A673 (cell line): Measurements from ENCODE around the gene RABL2B. TPM values are rescaled to one million over a fixed set of nuclear protein-coding genes. Genes with fewer than 3 reads are reported as not detected.

ENCODE experiments used
- BruUV-seq: library from RNA; stranded (reverse); fragments of 400-500 nt; replicated peaks from 2 replicates; lab custom pipeline; 2021; lab: Mats Ljungman, UMichigan
- CTCF ChIA-PET: fragments of 300-600 bp; sonication (Branson Sonifier 250); formaldehyde crosslinking; loops from one replicate; lab custom pipeline; 2022; ENCODE audit warnings: antibody characterized with exemption; lab: Charles Lee
- POLR2A ChIA-PET: fragments of 300-600 bp; sonication (Branson Sonifier 250); formaldehyde crosslinking; loops from one replicate; lab custom pipeline; 2022; ENCODE audit warnings: antibody characterized with exemption; ENCODE audit not compliant: low non-redundant PET; lab: Charles Lee
- DNase-seq: peaks from one replicate; pipeline ENCODE4 v3.0.0-alpha.2; 2015; ENCODE audit warnings: low spot score
- H3K27ac ChIP-seq: fragments of 200-600 bp; sonication (generic); 2 replicates; pipeline ENCODE4 v1.5.1; 2016; ENCODE audit warnings: mixed run types, low read depth, mild to moderate bottlenecking, mixed read lengths, antibody characterized with exemption, low read length; ENCODE audit not compliant: poor library complexity, severe bottlenecking
- H3K27me3 ChIP-seq: fragments of 200-600 bp; sonication (generic); replicated peaks from 2 replicates; pipeline ENCODE4 v1.6.1; 2017; ENCODE audit warnings: mixed run types, low read depth, mild to moderate bottlenecking, mixed read lengths, antibody characterized with exemption, low read length; ENCODE audit not compliant: insufficient read depth, poor library complexity
- H3K36me3 ChIP-seq: fragments of 200-600 bp; sonication (generic); 2 replicates; pipeline ENCODE4 v1.6.1; 2016; ENCODE audit warnings: mixed run types, mild to moderate bottlenecking, mixed read lengths, antibody characterized with exemption, low read length; ENCODE audit not compliant: insufficient read depth, poor library complexity, severe bottlenecking
- H3K4me1 ChIP-seq: fragments of 200-600 bp; sonication (generic); 2 replicates; pipeline ENCODE4 v1.6.1; 2017; ENCODE audit warnings: mixed run types, mild to moderate bottlenecking, mixed read lengths, antibody characterized with exemption, low read length; ENCODE audit not compliant: insufficient read depth, poor library complexity, severe bottlenecking
- H3K4me3 ChIP-seq: fragments of 200-600 bp; sonication (generic); 2 replicates; pipeline ENCODE4 v1.5.1; 2016; ENCODE audit warnings: low read depth, mixed run types, mild to moderate bottlenecking, mixed read lengths, low read length; ENCODE audit not compliant: poor library complexity, severe bottlenecking
- H3K9me3 ChIP-seq: fragments of 200-600 bp; sonication (generic); 2 replicates; pipeline ENCODE4 v1.6.1; 2016; ENCODE audit warnings: mixed run types, low read depth, mild to moderate bottlenecking, mixed read lengths, antibody characterized with exemption, low read length; ENCODE audit not compliant: poor library complexity, severe bottlenecking
- CTCF ChIP-seq: fragments of 300-800, 200-600 bp; sonication (generic); conservative IDR thresholded peaks from 2 replicates; pipeline ENCODE4 v1.5.1; 2017; ENCODE audit warnings: low read depth, mild to moderate bottlenecking, antibody characterized with exemption, low read length, moderate library complexity, mixed read lengths
- EZH2 ChIP-seq: fragments of 200-600 bp; sonication (generic); IDR thresholded peaks from 2 replicates; pipeline ENCODE4 v1.6.1; 2017; ENCODE audit warnings: borderline replicate concordance, low read depth, mild to moderate bottlenecking, mixed read lengths, antibody characterized with exemption, low read length; ENCODE audit not compliant: poor library complexity, severe bottlenecking
- intact Hi-C: fragments of 100-400 bp; cut with micrococcal nuclease; formaldehyde crosslinking; loops from one replicate; pipeline ENCODE4 v1.10.0; 2022; ENCODE audit not compliant: unreplicated experiment
- total RNA-seq: library from RNA; stranded (reverse); gene quantifications from 2 replicates; pipeline ENCODE4 v1.2.3, GENCODE V29; 2021

RABL2B gene
- total RNA-seq, 1 experiment from 2014 or later, result 36.8 TPM

GRCh38 chr22:50734343-50734771 is 49.1 kb downstream of the RABL2B start:
- intact Hi-C loops, result no loop called here
- H3K4me3 ChIP-seq, result no peak overlapping the region
- H3K4me1 ChIP-seq, result peaks cover 7% of the 10 kb centered on the region
- BruUV-seq, result no TSS peak
- H3K27ac ChIP-seq, result no peak overlapping the region
- no peak for TF ChIP-seq EZH2
- TF ChIP-seq CTCF, result no peak
- no peak for DNase-seq
- H3K27me3 ChIP-seq, result peaks cover 10% of the 10 kb centered on the region
- ChIA-PET CTCF (no interaction called here), POLR2A (no interaction called here)
- H3K9me3 ChIP-seq, result no peaks in the 10 kb centered on the region
- H3K36me3 ChIP-seq, result no peaks in the 10 kb centered on the region

DNA sequence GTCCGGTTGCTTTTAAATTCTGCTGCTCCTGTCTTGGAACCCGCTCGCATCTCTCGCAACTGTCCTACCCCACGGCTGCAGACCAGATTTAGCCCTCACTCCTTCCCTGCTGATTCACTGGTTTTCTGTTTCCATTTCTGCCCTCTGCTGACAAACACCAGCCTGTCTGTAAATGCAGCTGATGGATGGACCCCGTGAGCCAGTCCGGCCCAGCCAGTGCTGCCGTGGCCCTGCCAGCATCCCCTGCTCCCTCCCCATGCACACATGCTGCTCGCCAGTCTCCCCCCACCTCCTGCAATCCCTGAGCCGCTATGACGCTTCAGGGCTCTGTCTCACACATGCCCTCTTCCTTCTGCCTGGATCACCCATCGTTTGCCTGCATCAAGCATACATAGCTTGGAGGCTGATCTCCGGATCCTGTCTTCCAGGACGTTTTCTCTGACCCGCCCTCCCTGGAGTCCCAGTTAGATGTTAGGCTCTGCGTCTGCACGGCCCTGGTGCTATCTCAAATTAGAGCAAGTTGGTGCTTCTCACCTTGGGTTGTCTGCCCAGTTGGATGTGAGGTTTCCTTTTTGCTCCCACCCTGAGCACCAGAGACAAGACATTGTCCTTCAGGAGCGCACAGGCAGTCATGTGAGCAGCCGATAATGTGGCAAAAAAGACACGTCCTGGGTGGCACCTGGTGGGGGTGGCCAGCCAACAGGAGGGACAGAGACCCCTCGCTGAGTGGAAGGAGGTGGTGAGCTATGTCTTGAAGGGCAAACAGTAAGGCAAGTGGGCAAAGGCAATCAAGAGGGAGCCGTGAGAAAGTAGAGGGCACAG is 49.7 kb downstream of the RABL2B start:
- TF ChIP-seq EZH2 (no peak), CTCF (no peak)
- intact Hi-C loops, result no loop called here
- no peak overlapping the region for H3K27ac ChIP-seq
- H3K27me3 ChIP-seq, result peaks cover 10% of the 10 kb centered on the region
- no peak for DNase-seq
- no TSS peak for BruUV-seq
- POLR2A ChIA-PET, result no interaction called here
- no peaks in the 10 kb centered on the region for H3K36me3 ChIP-seq
- no peak overlapping the region for H3K4me3 ChIP-seq
- H3K4me1 ChIP-seq, result peaks cover 7% of the 10 kb centered on the region
- H3K9me3 ChIP-seq, result no peaks in the 10 kb centered on the region
- CTCF ChIA-PET, result no interaction called here

DNA sequence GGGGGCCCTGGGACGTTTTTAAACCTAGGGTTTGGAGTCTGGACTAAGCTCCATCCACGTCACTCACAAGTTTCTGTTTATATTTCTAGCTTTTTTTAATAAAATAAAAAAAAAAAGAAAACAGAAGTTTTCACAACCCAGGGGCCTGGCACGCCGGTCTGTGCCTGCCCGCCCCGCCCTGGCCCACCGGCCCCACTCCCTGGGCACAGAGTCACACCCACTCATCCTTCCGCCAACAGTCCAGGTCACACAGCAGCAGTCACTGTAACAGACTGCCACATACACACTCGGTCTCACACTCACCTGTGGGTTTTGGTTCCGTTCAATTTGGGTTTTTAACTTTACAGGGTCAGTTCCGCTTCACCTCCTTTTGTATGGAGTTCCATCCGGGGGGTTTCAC is 50.8 kb downstream of the RABL2B start:
- CTCF ChIA-PET, result interaction anchor here (0.6 kb wide), 1 partner anchor 41 kb away, joined by 4 read pairs; no protein-coding TSS in a partner anchor
- TF ChIP-seq CTCF, result no peak
- TF ChIP-seq EZH2, result no peak
- no peak overlapping the region for H3K4me3 ChIP-seq
- H3K36me3 ChIP-seq, result no peaks in the 10 kb centered on the region
- peaks cover 7% of the 10 kb centered on the region for H3K4me1 ChIP-seq
- H3K27me3 ChIP-seq, result peaks cover 6% of the 10 kb centered on the region
- no peak overlapping the region for H3K27ac ChIP-seq
- no TSS peak for BruUV-seq
- intact Hi-C loops, result no loop called here
- POLR2A ChIA-PET, result no interaction called here
- no peak for DNase-seq
- H3K9me3 ChIP-seq, result no peaks in the 10 kb centered on the region
